COLO668 (cell line): ENCODE results near the gene DECR2.
A peak's percentile ranks its signal among the peaks of the same experiment; 100 is the strongest.
"Not testable (repeated sequence)": the region's sequence is repeated elsewhere in the genome, so short reads cannot be mapped to it uniquely, and the experiment has no call there.

Source experiments
- DNase-seq: peaks from one replicate; lab custom pipeline; 2025; ENCODE audit not compliant: unreplicated experiment; lab: John Stamatoyannopoulos, UW

DECR2 gene

GRCh38 chr16:399340-400019 lies 2.2 kb upstream of the DECR2 start:
- DNase-seq = no peak

GRCh38 chr16:400061-400591 lies 1.6 kb upstream of the DECR2 start:
- no peak for DNase-seq

- no peak for DNase-seq
These were observed 3.3 kb downstream of the DECR2 start for GRCh38 chr16:404971-405486.

- no peak for DNase-seq
These were observed 4.1 kb downstream of the DECR2 start for GRCh38 chr16:405548-406506.

GRCh38 chr16:407253-407652 lies 5.6 kb downstream of the DECR2 start:
- no peak for DNase-seq

- no peak for DNase-seq
These were observed 9.0 kb downstream of the DECR2 start for GRCh38 chr16:410516-411178.

GRCh38 chr16:411576-412265 lies 10.0 kb downstream of the DECR2 start:
- DNase-seq = no peak

- DNase-seq = no peak
These were observed 12.9 kb downstream of the DECR2 start for GRCh38 chr16:414395-415169.

- DNase-seq = not testable (repeated sequence)
These were observed 13.4 kb downstream of the DECR2 start for GRCh38 chr16:415170-415498.

- not testable (repeated sequence) for DNase-seq
These were observed 20.5 kb downstream of the DECR2 start for GRCh38 chr16:422179-422578.

- DNase-seq = no peak
These were observed 22.4 kb downstream of the DECR2 start for GRCh38 chr16:424033-424622.

- DNase-seq = no peak
These were observed 23.0 kb downstream of the DECR2 start for GRCh38 chr16:424623-425081.

GRCh38 chr16:425082-425718 lies 23.5 kb downstream of the DECR2 start, which contains the start of gene RAB11FIP3:
RAB11FIP3 (plus strand) TSS chr16:425649; CDS start chr16:426007, 358 bp downstream.
- peak; percentile 85 for DNase-seq

- DNase-seq = peak; percentile 63
These were observed 24.0 kb downstream of the DECR2 start for GRCh38 chr16:425740-426114.

GRCh38 chr16:426115-426905 lies 24.6 kb downstream of the DECR2 start:
- DNase-seq = peak; percentile 61

GRCh38 chr16:426906-427249 lies 25.2 kb downstream of the DECR2 start:
- DNase-seq = no peak

GRCh38 chr16:427250-427649 lies 25.6 kb downstream of the DECR2 start:
- DNase-seq = no peak

- no peak for DNase-seq
These were observed 29.2 kb downstream of the DECR2 start for GRCh38 chr16:430904-431303.
